C4-2B (cell line): ENCODE measurements around the gene LRIG2.

Source experiments
- CTCF ChIP-seq: fragments of 450-650 bp; conservative IDR thresholded peaks from 2 replicates; pipeline ENCODE4 v1.5.1; 2017; ENCODE audit warnings: mild to moderate bottlenecking
- ZFX ChIP-seq: fragments of 450-650 bp; IDR thresholded peaks from 2 replicates; pipeline ENCODE4 v1.6.1; 2017

- TF ChIP-seq CTCF (no peak), ZFX (no peak)
These were observed 53.2 kb downstream of the LRIG2 start for GRCh38 chr1:113126207-113126606.
